DND-41 (cell line): ENCODE data around the gene ZMYND10.

Source experiments
- EZH2 ChIP-seq: IDR thresholded peaks from 3 replicates; pipeline ENCODE4 v1.6.1; 2012; ENCODE audit warnings: borderline replicate concordance, low read depth, mild to moderate bottlenecking, moderate library complexity, low read length, inconsistent platforms; ENCODE audit not compliant: severe bottlenecking
- TF ChIP-seq, protein P1 (sequence below): IDR thresholded peaks from 2 replicates; pipeline ENCODE4 v1.5.1; 2012; ENCODE audit warnings: borderline replicate concordance, low read length, moderate library complexity, mild to moderate bottlenecking; ENCODE audit not compliant: poor library complexity, severe bottlenecking; ENCODE audit errors: extremely low read depth

- TF ChIP-seq, protein P1, sequence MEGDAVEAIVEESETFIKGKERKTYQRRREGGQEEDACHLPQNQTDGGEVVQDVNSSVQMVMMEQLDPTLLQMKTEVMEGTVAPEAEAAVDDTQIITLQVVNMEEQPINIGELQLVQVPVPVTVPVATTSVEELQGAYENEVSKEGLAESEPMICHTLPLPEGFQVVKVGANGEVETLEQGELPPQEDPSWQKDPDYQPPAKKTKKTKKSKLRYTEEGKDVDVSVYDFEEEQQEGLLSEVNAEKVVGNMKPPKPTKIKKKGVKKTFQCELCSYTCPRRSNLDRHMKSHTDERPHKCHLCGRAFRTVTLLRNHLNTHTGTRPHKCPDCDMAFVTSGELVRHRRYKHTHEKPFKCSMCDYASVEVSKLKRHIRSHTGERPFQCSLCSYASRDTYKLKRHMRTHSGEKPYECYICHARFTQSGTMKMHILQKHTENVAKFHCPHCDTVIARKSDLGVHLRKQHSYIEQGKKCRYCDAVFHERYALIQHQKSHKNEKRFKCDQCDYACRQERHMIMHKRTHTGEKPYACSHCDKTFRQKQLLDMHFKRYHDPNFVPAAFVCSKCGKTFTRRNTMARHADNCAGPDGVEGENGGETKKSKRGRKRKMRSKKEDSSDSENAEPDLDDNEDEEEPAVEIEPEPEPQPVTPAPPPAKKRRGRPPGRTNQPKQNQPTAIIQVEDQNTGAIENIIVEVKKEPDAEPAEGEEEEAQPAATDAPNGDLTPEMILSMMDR, result no peak
- no peak for TF ChIP-seq EZH2
Observed at GRCh38 chr3:50393061-50393460, 47.5 kb upstream of the ZMYND10 start.
